ENCODE measurements around the gene SLC46A1. TPM values are rescaled to one million over a fixed set of nuclear protein-coding genes. Genes with fewer than 3 reads are reported as not detected.

The SLC46A1 gene
- total and polyA plus RNA-seq, 9 of the 15 experiments (the other 6 are each of a cell fraction or from before 2014, with no cell fraction given), result 0.24 to 5.5 (median 3.1) TPM

DNA sequence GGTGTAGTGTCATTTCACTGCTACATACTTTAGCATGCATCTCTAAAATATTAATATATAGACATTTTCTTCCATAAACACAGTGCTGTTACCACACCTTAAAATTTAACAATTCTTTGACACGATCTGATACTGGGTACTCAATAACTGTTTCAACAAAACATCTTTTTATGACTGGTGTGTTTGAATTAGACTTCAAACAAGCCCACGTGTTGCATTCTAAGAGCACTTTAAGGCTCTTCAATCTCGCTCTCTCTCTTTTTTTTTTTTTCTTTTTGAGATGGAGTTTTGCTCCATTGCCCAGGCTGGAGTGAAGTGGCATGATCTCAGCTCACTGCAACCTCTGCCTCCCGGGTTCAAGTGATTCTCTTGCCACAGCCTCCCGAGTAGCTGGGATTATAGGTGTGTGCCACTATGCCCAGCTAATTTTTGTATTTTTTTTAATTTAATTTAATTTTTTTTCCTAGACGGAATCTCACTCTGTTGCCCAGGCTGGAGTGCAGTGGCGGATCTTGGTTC is 15.8 kb upstream of the SLC46A1 start:
- H3K27ac ChIP-seq (ENCODE audit: extremely low read depth, low read depth, low read length), result no peak overlapping the region
- WGBS (ENCODE audit: insufficient coverage, low coverage, missing lambda C conversion rate), result 3% methylated on average over 5 of the region's 7 CpGs
- no peaks in the 10 kb centered on the region; a peak in 1 of 5 replicates for H3K4me1 ChIP-seq (replicated peaks in 1 of 2; ENCODE audit: control insufficient read depth in 2 of 2, insufficient read depth in 2 of 2, low read length in 2 of 2)
- DNase-seq (ENCODE audit: extremely low read depth in 1 of 4, low spot score in 3 of 4) (no peak), ATAC-seq (no peak), FAIRE-seq (no peak)
- H3K9ac ChIP-seq (ENCODE audit: insufficient read depth in 1 of 2, low read depth in 2 of 2, low read length in 2 of 2), result no peak overlapping the region
- H2AFZ ChIP-seq (ENCODE audit: low read depth, low read length), result no peak overlapping the region
- in situ Hi-C loops (cut with MboI) (no loop called here), intact Hi-C loops (cut with micrococcal nuclease) (loop anchor here (10.0 kb wide), 1 partner anchor 167 kb away; no protein-coding TSS in a partner anchor)
- TF ChIP-seq CHD2 (IDR thresholded peaks at IDR 0.05; ENCODE audit: low read depth, low read length) (no peak), ZNF75A (CRISPR knock-in tag; IDR thresholded peaks at IDR 0.05) (no peak)
- H4K20me1 ChIP-seq (replicated peaks; ENCODE audit: control insufficient read depth, insufficient read depth, low read length), result no peaks in the 10 kb centered on the region
- H3K36me3 ChIP-seq (ENCODE audit: control insufficient read depth, insufficient read depth, low read length), result no peaks in the 10 kb centered on the region
- H3K79me2 ChIP-seq (ENCODE audit: control insufficient read depth, insufficient read depth, low read length), result no peaks in the 10 kb centered on the region
- ChIA-PET POLR2A (interaction anchor here (0.7 kb wide), 1 partner anchor 14 kb away, joined by 3 read pairs; no protein-coding TSS in a partner anchor), CTCF (ENCODE audit: low intra/inter-chr PET ratio) (no interaction called here)
- H3K27me3 ChIP-seq (ENCODE audit: control insufficient read depth in 2 of 2, insufficient read depth in 2 of 2, low read length in 2 of 2), result peaks cover 18 to 35% of the 10 kb centered on the region in 2 experiments
- no peak overlapping the region for H3K4me3 ChIP-seq
- no TSS peak for BruUV-seq (replicated peaks)
- no peaks in the 10 kb centered on the region for H3K9me3 ChIP-seq (replicated peaks; ENCODE audit: control insufficient read depth, insufficient read depth, low read depth, low read length)
- no peak overlapping the region for H3K4me2 ChIP-seq (ENCODE audit: insufficient read depth, low read length)
- H3K9me1 ChIP-seq (ENCODE audit: control insufficient read depth, insufficient read depth, low read length), result no peaks in the 10 kb centered on the region

DNA sequence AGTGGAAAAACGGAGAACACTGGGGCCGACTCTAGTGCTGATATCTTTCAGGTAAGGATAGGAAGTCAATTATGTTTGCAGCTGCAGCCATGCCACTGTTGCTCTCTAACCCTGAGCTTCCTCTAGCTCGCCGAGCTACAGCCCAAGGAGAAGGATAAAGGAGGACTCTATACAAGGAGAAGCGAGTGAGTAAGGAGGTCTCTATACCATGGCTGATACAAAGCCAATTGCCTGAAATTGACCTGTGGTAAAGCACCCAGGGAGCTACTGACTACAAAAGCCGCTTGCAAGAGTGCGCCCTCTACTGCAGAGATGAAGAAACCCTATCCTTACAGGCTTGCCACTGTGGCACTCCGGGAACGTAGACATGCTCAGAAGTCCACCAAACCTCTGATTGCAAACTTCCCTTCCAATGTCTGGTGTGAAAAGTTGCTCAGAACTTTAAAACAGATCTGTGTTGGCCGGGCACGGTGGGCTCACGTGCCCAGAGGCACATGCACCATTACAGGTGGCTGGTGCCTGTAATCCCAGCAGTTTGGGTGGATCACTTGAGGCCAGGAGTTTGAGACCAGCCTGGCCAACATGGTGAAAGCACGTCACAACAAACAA is 10.8 kb upstream of the SLC46A1 start:
- H3K36me3 ChIP-seq (ENCODE audit: control insufficient read depth, insufficient read depth, low read length), result no peaks in the 10 kb centered on the region
- no peak overlapping the region for H3K27ac ChIP-seq (ENCODE audit: extremely low read depth, low read depth, low read length)
- H4K20me1 ChIP-seq (replicated peaks; ENCODE audit: control insufficient read depth, insufficient read depth, low read length), result no peaks in the 10 kb centered on the region
- H3K9ac ChIP-seq (ENCODE audit: insufficient read depth in 1 of 2, low read depth in 2 of 2, low read length in 2 of 2), result no peak overlapping the region
- H3K27me3 ChIP-seq (ENCODE audit: control insufficient read depth in 2 of 2, insufficient read depth in 2 of 2, low read length in 2 of 2), result peaks cover 20 to 33% of the 10 kb centered on the region in 2 experiments
- H3K4me3 ChIP-seq, result no peak overlapping the region
- ATAC-seq (peak; percentile 99), FAIRE-seq (peak; percentile 96), DNase-seq (ENCODE audit: extremely low read depth in 1 of 4, low spot score in 3 of 4) (peak; percentile 55 to 78 (median 62))
- WGBS (ENCODE audit: insufficient coverage, low coverage, missing lambda C conversion rate), result 1% methylated on average over 13 of the region's 13 CpGs
- ChIA-PET POLR2A (interaction anchor here (0.6 to 1.5 kb wide), 4 partner anchors 8 to 1096 kb away, joined by 3 to 7 read pairs (median 3); no protein-coding TSS in a partner anchor), CTCF (ENCODE audit: low intra/inter-chr PET ratio) (interaction anchor here (1.3 kb wide), 1 partner anchor 612 kb away, joined by 3 read pairs; no protein-coding TSS in a partner anchor)
- BruUV-seq (replicated peaks), result no TSS peak
- H3K4me1 ChIP-seq (replicated peaks in 1 of 2; ENCODE audit: control insufficient read depth in 2 of 2, insufficient read depth in 2 of 2, low read length in 2 of 2), result no peaks in the 10 kb centered on the region; a peak in 2 of 5 replicates
- in situ Hi-C loops (cut with MboI) (no loop called here), intact Hi-C loops (cut with micrococcal nuclease) (loop anchor here (5.0 kb wide), 1 partner anchor 35 kb away; no protein-coding TSS in a partner anchor)
- H3K9me1 ChIP-seq (ENCODE audit: control insufficient read depth, insufficient read depth, low read length), result no peaks in the 10 kb centered on the region
- H2AFZ ChIP-seq (ENCODE audit: low read depth, low read length), result peak overlapping the region; percentile 67
- H3K4me2 ChIP-seq (ENCODE audit: insufficient read depth, low read length), result no peak overlapping the region; the same call in 1 of the 2 replicates
- H3K79me2 ChIP-seq (ENCODE audit: control insufficient read depth, insufficient read depth, low read length), result no peaks in the 10 kb centered on the region
- H3K9me3 ChIP-seq (replicated peaks; ENCODE audit: control insufficient read depth, insufficient read depth, low read depth, low read length), result no peaks in the 10 kb centered on the region
- no peak for TF ChIP-seq ZNF766 (CRISPR knock-in tag; conservative IDR thresholded peaks at IDR 0.05)

Measured in K562 (cell line).